NCI-H524 treated with DMSO at 0.1 percent for 48 hours (cell line): ENCODE measurements around the gene PAIP2.
"Not testable (repeated sequence)": the region's sequence is repeated elsewhere in the genome, so short reads cannot be mapped to it uniquely, and the experiment has no call there.

Experiments used
- DNase-seq: peaks from one replicate; lab custom pipeline; 2025; lab: John Stamatoyannopoulos, UW

Gene PAIP2

GRCh38 chr5:139378941-139379361 lies 37.3 kb downstream of the PAIP2 start:
- DNase-seq = no peak

GRCh38 chr5:139379626-139380449 lies 38.2 kb downstream of the PAIP2 start:
- no peak for DNase-seq

- DNase-seq = no peak
These were observed 40.4 kb downstream of the PAIP2 start for GRCh38 chr5:139381837-139382761.

GRCh38 chr5:139382807-139383206 lies 41.2 kb downstream of the PAIP2 start:
- no peak for DNase-seq

GRCh38 chr5:139383275-139383992 lies 41.8 kb downstream of the PAIP2 start, which contains the start of gene SLC23A1:
TSS of gene SLC23A1 (minus strand) at chr5:139383297. CDS start at chr5:139383253, 44 bp downstream.
- DNase-seq = no peak

- DNase-seq = no peak
These were observed 42.4 kb downstream of the PAIP2 start for GRCh38 chr5:139383993-139384590.

GRCh38 chr5:139384591-139385051 lies 43.0 kb downstream of the PAIP2 start:
- DNase-seq = no peak

GRCh38 chr5:139385061-139386049 lies 43.7 kb downstream of the PAIP2 start:
- DNase-seq = no peak

- DNase-seq = no peak
These were observed 44.4 kb downstream of the PAIP2 start for GRCh38 chr5:139386050-139386438.

- DNase-seq = not testable (repeated sequence)
These were observed 45.3 kb downstream of the PAIP2 start for GRCh38 chr5:139386956-139387355.

- no peak for DNase-seq
These were observed 46.0 kb downstream of the PAIP2 start for GRCh38 chr5:139387611-139388197.

- no peak for DNase-seq
These were observed 46.7 kb downstream of the PAIP2 start for GRCh38 chr5:139388198-139388821.

- no peak for DNase-seq
These were observed 48.3 kb downstream of the PAIP2 start, which contains the start of gene MZB1 for GRCh38 chr5:139389701-139390638. TSS of gene MZB1 (minus strand) at chr5:139389913. CDS start at chr5:139389856, 57 bp downstream.

- no peak for DNase-seq
These were observed 49.2 kb downstream of the PAIP2 start for GRCh38 chr5:139390639-139391569.

- DNase-seq = no peak
These were observed 50.1 kb downstream of the PAIP2 start for GRCh38 chr5:139391570-139392323.

- no peak for DNase-seq
These were observed 50.6 kb downstream of the PAIP2 start for GRCh38 chr5:139392324-139392677.
